Testis (tissue), 3 donors: ENCODE measurements around the gene CACNB3. TPM values are rescaled to one million over a fixed set of nuclear protein-coding genes. Genes with fewer than 3 reads are reported as not detected.
A peak's percentile ranks its signal among the peaks of the same experiment; 100 is the strongest.

Experiments used
- DNase-seq: peaks from one replicate; pipeline ENCODE4 v3.0.0-alpha.2; 2019
- H3K27ac ChIP-seq, 2 donors: fragments of 200-600 bp; sonication (generic); one replicate each; pipeline ENCODE4 v1.5.1; 2019
- H3K27me3 ChIP-seq: fragments of 200-600 bp; sonication (generic); one replicate; pipeline ENCODE4 v1.5.1; 2019
- H3K36me3 ChIP-seq: fragments of 200-600 bp; sonication (generic); one replicate; pipeline ENCODE4 v1.5.1; 2017; ENCODE audit warnings: low read depth; ENCODE audit errors: missing control alignments
- H3K4me1 ChIP-seq: fragments of 200-600 bp; sonication (generic); one replicate; pipeline ENCODE4 v1.5.1; 2019
- H3K4me3 ChIP-seq, 2 donors: fragments of 200-600 bp; sonication (generic); one replicate each; pipeline ENCODE4 v1.5.1; 2017 to 2019
- H3K9me3 ChIP-seq: fragments of 200-600 bp; sonication (generic); one replicate; pipeline ENCODE4 v1.5.1; 2017
- CTCF ChIP-seq, 3 experiments: fragments of 450-650 bp in 2 of 3; fragments of 200-600 bp in 1 of 3; sonication (generic) in 1 of 3; IDR thresholded peaks; one replicate each; pipeline ENCODE4 v1.5.1; 2016 to 2019; ENCODE audit warnings: antibody characterized with exemption in 3 of 3, mild to moderate bottlenecking in 2 of 3, moderate library complexity in 1 of 3
- POLR2A ChIP-seq: fragments of 450-650 bp; IDR thresholded peaks from one replicate; pipeline ENCODE4 v1.6.1; 2017; ENCODE audit warnings: antibody characterized with exemption, mild to moderate bottlenecking, moderate library complexity
- WGBS, 2 donors: methylation state at CpG; one replicate each; pipeline ENCODE4 v1.1.5; 2018; 5-methylcytosine and 5-hydroxymethylcytosine counted together
- intact Hi-C: fragments of 100-400 bp; cut with DNase I; formaldehyde crosslinking; loops from one replicate; pipeline ENCODE4 v1.15.1; 2023; ENCODE audit warnings: low total_unique reads
- polyA plus RNA-seq: library from polyadenylated mRNA; stranded (reverse); fragments of 350-450 nt; fragmentation: Illumina TruSeq; extraction: RNeasy Lipid Tissue Mini Kit (QIAGEN cat#74804); gene quantifications from one replicate; pipeline ENCODE4 v1.2.3, GENCODE V29; 2014; ENCODE audit warnings: low read depth, low replicate concordance; ENCODE audit not compliant: insufficient read depth
- total RNA-seq, 2 donors: library from RNA; depleted of rRNA; stranded (reverse); fragments of >200 nt; gene quantifications; one replicate each; pipeline ENCODE4 v1.2.3, GENCODE V29; 2016

The CACNB3 gene
- total and polyA plus RNA-seq, 3 donors from 2014 or later: 17.2 to 20.1 (median 19.3) TPM

DNA sequence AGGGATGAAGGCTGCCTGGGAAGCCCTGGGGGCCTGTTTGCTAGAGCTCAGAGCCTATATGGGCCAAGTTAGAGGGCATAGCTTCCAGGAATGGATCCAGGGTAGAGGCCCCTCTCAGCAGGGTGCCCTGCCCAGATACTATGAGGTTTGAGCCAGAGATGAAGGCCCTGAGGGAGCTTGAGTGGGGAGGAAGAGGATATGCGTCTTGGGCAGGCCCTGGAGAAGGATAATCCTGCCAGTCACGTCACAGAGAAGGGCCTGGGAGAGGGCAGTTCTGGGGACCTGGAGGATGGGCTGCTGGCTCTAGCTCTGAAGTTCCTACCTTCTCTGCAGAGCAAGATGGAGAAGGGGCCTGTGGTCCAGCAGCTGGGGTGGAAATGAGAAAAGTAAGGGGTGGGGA is 5.9 kb upstream of the CACNB3 start:
- 26 to 29% methylated on average over 2 of the region's 2 CpGs for WGBS, 2 donors
- no peaks in the 10 kb centered on the region for H3K36me3 ChIP-seq
- TF ChIP-seq POLR2A: no peak
- TF ChIP-seq CTCF (IDR thresholded peaks at IDR 0.05): no peak
- no peak overlapping the region for H3K4me3 ChIP-seq
- H3K4me1 ChIP-seq: peaks cover 30% of the 10 kb centered on the region
- H3K27ac ChIP-seq: peak overlapping the region in 1 of 2 donors; percentile 36
- no peak for DNase-seq
- no peaks in the 10 kb centered on the region for H3K9me3 ChIP-seq
- intact Hi-C loops: no loop called here
- no peaks in the 10 kb centered on the region for H3K27me3 ChIP-seq

DNA sequence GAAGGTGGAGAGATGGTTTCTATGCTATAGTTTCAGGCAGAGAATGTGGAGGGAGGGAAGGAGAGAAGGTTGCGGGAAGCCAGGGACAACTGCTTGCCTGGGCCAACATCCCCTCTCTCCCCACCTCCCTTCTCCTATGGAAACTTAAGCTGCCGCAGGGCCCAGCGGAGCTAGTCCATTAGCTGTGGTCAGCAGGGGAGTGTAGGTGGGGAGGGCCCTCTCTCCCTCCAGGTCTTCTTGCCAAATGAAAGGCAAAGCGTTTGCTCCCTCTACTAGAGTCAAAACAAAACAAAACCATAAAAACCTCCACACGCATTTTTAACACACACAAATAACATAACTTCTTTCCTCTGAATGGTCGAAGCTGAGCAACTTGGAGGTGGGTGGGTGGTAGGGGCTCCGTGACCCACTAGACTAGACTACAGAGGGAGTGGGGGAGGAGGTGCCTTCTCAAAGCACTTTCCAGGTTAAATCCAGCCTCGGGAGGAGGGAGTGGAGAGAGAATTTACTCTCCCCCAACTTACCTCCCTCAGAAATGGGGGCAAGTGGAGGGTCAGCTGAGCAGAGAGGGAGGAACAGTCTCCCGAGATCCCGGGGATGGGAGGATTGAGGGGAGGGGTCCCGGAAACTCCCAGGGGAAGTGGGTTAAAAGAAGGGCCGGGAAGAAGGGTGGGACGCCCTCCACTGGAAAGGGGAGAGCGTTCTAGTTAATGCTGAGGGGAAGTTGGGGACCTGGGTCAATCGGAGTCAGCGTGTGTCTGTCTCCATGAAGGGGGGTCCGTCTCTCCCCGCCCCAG is 4.6 kb upstream of the CACNB3 start:
- DNase-seq: peak; percentile 43
- WGBS, 2 donors: 12 to 15% methylated on average over 18 of the region's 18 CpGs
- no peak for TF ChIP-seq POLR2A
- no peak for TF ChIP-seq CTCF (IDR thresholded peaks at IDR 0.05)
- Histone ChIP-seq H3K4me3 (peak overlapping the region; percentile 65 to 78), H3K4me1 (peaks cover 30% of the 10 kb centered on the region), H3K9me3 (no peaks in the 10 kb centered on the region), H3K27me3 (no peaks in the 10 kb centered on the region), H3K27ac (peak overlapping the region; percentile 84 to 90), H3K36me3 (no peaks in the 10 kb centered on the region)
- intact Hi-C loops: no loop called here

DNA sequence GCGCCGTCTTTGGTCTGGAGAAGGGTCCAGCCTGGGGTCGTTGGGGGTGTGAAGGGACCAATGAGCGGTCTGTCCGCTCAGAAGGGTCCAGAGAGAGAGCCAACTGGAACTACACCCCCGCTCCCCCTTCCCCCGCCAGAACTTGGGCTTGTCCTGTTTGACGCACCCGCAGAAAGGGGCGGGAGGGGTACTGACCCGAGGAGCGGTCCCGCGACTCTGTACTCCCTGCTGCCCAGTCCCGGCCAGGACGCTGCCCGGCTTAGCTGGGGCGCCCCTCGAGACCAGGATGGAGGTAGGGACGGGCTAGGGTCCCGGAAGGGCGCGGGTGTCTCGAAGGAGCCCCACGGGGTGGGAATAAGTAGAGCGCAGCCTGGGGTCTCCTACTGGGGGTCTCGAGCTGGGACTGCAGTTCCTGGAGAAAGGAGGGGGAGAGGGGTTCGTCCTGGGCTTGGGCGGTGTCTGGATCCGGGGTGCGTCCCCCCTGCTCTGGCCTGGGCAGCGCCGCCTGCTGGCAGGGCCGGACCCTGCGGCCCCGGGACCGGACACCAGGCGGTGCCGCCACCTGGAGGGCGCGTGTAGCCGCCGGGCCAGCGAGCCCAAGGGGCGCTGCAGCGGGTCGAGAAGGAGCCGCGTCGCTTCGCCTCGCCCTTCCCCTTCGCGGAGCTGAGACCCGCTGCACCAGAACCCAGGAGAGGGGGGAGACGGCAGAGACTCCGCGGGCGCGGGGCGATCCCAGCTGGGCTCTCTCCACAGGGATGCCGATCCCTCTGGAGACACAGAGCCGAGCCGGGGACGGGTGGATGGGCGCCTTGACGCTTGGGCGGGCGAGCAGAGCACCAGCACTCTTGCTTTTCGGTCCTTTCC is 3.8 kb upstream of the CACNB3 start:
- Histone ChIP-seq H3K4me3 (peak overlapping the region; percentile 65 to 78), H3K27ac (peak overlapping the region; percentile 84 to 90), H3K36me3 (no peaks in the 10 kb centered on the region), H3K27me3 (no peaks in the 10 kb centered on the region), H3K4me1 (peaks cover 30% of the 10 kb centered on the region), H3K9me3 (no peaks in the 10 kb centered on the region)
- 1 to 2% methylated on average over 11 to 65 of the region's 70 CpGs for WGBS, 2 donors
- no peak for TF ChIP-seq POLR2A
- TF ChIP-seq CTCF (IDR thresholded peaks at IDR 0.05): peak; percentile 90 to 99 (median 99)
- intact Hi-C loops: no loop called here
- peak; percentile 90 for DNase-seq

DNA sequence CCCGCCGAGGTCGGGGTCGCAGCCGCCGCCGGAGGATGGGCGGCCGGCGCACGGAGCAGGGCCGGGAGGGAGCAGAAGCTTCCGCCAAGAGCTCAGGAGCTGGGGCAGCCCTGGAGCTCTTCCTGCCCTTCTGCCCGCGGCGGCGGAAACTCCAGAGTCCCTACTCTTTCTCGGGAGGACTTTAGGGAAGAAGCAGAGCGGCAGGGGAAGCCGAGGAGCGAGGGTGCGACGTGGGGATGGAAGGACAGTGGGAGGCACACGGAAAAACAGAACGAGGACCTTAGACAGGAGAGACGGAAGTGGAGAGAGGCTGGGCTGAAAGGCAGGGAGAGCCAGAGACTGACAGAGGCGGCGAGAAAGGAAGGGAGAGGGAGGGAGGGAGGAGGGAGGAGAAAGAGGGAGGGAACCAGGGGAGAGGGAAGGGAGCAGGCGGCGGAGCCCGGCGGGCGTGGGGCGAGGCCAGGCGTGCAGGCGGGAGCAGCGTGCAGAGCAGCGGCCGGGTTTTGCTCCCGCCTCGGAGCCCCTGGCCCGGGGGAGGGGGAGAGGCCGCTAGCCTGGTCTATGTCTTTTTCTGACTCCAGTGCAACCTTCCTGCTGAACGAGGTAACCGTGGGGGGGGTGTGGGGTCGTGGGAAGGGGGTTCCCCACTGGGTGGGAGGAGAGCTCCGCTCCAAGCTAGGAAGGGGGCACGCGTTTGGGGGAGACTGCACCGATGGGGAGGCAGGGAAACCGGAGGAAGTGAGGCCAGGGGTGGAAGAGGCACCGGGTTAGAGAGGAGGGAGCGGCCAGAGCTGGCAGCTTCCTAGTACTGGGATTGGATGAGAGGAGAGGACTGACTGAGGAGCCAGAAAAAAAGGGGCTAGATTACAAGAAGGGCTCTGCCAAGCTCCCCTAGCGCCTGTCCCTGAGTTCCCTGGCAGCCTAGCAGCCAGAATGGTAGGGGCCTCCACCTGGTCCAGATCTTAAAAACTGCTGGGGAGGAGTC is 2.9 kb upstream of the CACNB3 start:
- TF ChIP-seq POLR2A (no peak), CTCF (IDR thresholded peaks at IDR 0.05) (no peak)
- Histone ChIP-seq H3K4me3 (peak overlapping the region; percentile 65 to 78), H3K4me1 (peaks cover 28% of the 10 kb centered on the region), H3K27me3 (no peaks in the 10 kb centered on the region), H3K9me3 (no peaks in the 10 kb centered on the region), H3K27ac (peak overlapping the region; percentile 84 to 90), H3K36me3 (no peaks in the 10 kb centered on the region)
- 0 to 1% methylated on average over 48 to 54 of the region's 54 CpGs for WGBS, 2 donors
- intact Hi-C loops: no loop called here
- DNase-seq: peak; percentile 86
